GM18909 (cell line): ENCODE data around the gene PTPN4.
A peak's percentile ranks its signal among the peaks of the same experiment; 100 is the strongest.
"Not testable (repeated sequence)": the region's sequence is repeated elsewhere in the genome, so short reads cannot be mapped to it uniquely, and the experiment has no call there.

Experiments
- ATAC-seq: cut with Tn5 transposase; IDR thresholded peaks from one replicate; pipeline ENCODE4 v1.9.1; 2021; ENCODE audit warnings: mild to moderate bottlenecking; ENCODE audit not compliant: unreplicated experiment, poor library complexity

Gene PTPN4

DNA sequence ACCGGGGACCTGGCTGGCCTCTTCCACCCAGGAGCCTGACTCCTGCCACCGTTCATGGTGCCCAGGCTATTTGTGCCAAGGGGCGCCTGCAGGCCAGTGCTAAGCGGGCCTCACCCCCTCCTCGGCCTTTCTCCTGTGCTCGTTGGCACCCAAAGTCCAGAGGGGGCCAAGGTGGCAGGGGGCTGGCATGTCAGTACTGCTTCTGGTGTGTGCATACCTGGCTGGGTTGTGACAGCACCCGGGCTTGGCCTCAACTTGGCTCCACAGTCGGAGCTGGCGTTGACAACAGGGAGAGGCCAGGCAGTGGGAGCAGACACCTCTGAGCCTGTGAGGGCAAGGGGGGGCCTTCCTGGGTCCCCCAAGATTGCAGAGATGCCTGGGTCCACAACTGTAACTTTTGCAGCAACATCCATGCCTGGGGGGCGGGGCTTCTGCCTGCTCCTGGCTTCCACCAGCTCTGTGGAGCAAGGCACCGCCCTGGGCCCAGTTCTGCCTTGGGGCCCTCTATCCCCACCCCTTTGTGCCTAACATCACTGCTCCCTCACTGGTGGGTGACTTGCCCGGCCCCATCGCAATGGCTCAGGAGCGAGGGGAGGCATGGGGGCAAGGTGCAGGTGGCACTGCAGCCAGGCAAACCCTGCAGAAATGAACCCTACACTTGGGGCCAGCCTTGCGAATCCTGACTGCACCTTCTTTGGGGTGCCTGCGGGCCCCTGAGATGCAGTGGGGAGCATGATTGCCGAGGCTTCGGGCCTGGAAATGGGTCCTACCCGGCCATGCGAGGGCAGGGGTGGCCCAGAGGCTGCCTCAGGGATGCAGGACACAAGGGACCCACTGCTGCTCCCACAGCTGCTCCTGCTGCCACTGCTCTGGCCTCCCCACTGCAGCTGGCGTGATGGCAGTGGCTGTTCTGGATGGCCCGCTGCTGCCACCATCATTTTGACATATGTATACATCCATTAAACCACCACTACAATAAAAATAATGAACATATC is 35.9 kb downstream of the PTPN4 start:
- no peak for ATAC-seq

- no peak for ATAC-seq
Observed at GRCh38 chr2:119800376-119800902, 40.7 kb downstream of the PTPN4 start.

- ATAC-seq = no peak
Observed at GRCh38 chr2:119801040-119801439, 41.3 kb downstream of the PTPN4 start.

GRCh38 chr2:119801989-119802388 is 42.3 kb downstream of the PTPN4 start:
- not testable (repeated sequence) for ATAC-seq

DNA sequence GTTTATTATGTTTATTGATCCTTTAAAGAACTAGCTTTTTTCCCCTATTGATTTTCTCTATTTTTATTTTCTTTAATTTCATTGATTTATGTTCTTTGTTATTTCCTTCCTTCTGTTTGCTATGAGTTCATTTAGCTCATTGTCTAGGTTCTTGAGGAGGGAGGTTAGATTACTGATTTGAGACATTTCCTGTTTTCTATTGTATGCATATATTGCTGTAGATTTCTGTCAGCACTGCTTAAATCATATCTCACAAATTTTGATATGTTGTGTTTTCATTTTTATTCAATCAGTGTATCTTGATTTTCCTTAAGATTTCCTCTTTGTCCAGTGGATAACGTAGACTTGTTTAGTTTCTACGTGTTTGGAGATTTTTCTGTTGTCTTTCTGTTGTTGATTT is 43.4 kb downstream of the PTPN4 start:
- ATAC-seq = no peak

DNA sequence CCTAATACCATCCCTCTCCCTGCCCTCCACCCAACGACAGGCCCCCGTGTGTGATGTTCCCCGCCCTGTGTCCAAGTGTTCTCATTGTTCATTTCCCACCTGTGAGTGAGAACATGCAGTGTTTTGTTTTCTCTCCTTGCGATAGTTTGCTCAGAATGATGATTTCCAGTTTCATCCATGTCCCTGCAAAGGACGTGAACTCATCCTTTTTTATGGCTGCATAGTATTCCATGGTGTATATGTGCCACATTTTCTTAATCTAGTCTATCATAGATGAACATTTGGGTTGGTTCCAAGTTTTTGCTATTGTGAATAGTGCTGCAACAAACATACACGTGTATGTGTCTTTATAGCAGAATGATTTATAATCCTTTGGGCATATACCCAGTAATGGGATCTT is 44.7 kb downstream of the PTPN4 start:
- ATAC-seq = not testable (repeated sequence)

- no peak for ATAC-seq
Observed at GRCh38 chr2:119808516-119809147, 48.9 kb downstream of the PTPN4 start.

DNA sequence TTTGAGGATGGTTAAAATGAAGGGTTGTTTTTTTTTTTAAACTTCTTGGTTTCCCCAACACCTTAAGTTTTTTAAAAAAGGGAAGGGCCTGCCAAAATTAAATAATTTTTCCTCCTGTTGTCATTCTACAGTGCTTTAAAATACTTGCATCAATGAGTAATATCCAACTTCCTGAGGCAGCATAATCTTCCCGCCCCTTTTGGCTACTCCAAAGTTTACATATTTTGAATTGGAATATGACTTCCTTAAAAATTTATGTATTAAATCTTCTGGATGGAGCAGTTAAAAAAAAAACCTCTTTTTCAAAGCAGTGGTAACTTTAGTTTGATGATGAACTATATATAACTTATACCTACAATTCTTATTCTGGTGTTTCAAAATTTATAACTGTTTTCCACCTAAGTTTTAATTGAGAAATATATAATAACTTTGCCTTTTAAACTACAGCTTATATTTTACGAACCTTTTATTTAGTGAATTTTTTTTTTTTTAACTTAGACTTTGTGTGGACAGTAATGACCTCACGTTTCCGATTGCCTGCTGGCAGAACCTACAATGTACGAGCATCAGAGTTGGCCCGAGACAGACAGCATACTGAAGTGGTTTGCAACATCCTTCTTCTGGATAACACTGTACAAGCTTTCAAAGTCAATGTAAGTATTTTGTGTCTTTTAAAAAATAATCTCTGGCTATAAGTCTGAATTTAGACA is 49.8 kb downstream of the PTPN4 start:
- no peak for ATAC-seq

DNA sequence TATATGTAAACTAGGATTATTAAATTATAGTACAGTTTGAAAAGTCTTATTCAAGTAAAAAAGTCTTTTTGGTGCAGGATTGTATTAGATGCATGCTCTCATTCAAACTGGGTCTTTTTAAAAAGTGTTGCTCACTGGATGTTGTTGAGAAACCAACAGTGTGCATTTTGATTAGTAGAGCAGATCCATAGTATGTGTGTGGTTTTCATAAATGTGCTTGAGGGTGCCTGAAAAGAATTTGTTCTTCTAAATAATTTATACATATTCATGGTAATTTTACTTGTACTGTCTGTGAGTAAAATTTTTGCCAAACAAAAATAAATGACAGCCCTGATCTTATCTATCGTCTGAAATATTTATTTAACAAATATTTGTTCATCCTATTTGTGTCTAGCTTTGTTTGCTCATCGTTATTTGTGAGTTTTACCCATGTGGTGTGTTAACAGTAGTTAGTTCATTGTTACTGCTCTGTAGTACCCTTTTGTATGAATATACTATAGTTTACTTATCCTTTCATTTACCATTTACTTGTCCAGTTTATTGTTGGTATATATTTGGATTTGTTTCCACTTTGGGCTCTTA is 50.4 kb downstream of the PTPN4 start:
- no peak for ATAC-seq

DNA sequence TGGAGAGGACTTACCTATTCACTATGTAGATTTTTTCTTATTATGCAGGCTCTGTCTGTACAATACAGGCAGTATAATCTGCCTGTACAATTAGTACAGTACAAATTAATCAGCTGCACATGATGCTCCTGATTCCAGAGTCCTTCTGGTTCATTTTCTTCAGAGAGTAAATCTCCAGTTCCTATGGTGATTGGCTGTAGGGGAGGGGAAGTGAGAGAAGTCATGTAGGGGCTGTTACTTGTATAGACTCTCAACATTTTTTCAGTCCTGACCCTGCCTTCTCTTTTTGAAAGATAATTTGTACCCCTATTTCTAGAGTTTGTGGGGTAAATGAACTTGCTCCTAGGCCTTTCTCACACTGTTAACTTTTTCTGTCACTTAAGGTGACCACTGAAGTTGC is 54.5 kb downstream of the PTPN4 start:
- ATAC-seq = no peak

DNA sequence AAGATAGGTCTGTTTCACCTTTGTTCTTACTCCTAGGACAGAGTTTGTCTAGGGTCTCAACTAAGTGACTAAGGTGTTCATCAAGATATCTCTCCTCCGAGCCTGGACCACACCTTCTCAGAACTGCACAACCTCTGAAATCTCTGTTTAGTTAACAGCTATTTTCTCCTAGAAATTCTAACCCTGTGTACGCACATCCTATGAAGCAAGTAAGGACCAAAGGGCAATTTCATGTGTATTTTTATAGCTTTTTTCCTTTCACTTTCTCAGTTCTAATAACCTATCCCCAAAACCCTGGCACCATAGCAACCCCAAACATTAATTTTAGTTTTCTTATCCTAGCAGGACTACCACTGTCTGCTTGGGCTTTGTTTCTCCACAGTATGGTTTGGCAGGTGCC is 59.1 kb downstream of the PTPN4 start:
- no peak for ATAC-seq

- no peak for ATAC-seq
Observed at GRCh38 chr2:119819846-119820245, 60.1 kb downstream of the PTPN4 start.

- ATAC-seq = no peak
Observed at GRCh38 chr2:119820275-119820674, 60.6 kb downstream of the PTPN4 start.

DNA sequence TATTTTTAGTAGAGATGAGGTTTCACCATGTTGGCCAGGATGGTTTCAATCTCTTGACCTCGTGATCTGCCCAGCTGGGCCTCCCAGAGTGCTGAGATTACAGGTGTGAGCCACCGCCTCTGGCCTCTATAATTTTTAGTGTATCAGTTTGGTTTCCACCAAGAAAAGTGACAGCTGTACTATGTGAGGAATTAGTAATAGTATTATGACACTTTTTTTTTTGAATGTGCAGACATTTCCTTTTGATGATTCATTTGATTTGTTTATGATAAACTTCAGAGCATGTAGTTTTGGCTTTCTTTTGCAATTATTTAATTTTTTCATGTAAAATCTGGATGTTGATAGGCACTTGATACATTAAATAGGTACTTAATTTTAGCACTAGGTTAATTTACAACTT is 61.5 kb downstream of the PTPN4 start:
- ATAC-seq = no peak

DNA sequence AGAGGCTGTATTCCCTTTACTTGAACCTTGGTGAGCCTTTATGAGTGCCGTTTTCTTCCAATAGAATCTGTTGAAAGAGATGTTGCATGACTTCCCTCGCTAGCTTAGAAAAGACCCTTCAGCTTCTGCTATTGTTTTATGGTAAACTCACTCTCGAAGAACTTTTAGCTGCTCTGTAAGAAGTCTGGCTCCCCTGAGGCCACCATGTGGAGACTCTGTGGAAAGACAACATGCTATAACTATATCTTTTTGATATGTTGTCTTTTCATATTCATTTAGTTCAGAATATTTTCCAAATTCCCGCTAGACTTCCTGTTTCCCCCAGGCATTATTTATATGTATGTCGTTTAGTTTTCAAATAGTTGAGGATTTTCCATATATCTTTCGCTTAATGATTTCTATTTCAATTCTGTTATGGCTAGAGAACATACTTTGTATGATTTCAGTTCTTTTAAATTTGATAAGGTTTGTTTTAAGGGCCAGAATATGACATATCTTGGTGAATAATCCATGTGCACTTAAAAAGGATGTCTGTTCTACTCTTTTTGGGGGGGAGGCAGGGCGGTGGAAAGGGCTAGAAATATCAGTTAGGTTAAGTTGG is 64.1 kb downstream of the PTPN4 start:
- no peak for ATAC-seq

DNA sequence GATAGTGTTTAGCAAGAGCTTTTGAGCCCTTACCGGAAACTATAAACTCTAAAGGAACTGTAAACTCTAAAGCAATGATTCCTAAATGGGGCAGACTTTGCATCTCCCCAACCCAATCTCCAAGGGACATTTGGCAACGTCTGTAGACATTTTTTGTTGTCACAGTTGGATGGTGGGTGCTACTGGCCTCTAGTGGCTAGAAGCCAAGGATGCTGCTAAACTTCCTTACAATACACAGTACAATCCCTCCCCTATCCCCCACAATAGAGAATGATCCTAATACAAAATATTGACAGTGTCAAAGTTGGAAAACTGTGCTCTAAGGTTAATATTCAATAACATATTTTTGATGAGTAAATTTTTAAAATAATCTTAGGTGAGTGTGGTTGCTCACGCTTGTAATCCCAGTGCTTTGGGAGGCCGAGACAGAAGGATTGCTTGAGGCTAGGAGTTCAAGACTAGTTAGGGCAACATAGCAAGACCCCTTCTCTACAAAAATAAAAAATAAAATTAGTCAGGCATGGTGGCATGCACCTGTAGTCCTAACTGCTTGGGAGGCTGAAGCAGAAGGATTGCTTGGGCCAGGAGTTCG is 66.7 kb downstream of the PTPN4 start:
- peak; percentile 74 for ATAC-seq

GRCh38 chr2:119827866-119828507 is 68.3 kb downstream of the PTPN4 start:
- no peak for ATAC-seq

DNA sequence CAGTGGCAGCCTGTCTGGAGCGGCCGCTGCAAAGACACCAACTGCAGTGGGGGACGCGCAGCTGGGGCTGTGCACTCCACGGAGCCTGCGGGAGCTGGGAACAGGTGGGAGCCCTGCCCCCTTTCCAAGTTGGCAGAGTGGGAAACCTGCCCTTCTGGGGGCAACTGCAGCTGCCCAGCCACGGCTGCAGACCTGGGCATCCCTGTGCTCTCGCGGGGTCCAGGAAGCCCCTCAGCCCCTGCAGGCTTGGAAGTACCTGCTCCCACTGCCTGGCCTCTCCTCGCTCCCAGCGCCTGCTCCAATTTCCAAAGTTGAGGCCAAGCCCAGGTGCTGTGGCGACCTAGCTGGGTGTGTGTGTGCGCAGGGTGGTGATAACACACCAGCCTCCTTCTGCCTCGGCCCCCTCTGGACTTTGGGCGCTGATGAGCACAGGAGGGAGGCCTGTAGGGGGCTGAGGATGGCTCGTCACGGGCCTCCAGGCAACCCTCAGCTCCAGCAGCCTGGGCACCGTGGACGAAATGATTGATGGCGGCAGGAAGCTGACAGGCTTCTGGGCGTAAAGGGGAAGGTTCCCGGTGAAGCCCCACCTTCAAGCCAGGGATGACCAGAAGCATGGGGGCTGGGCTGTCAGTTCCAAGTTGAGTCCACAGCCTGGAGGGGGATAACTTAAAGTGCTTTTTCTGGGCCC is 76.9 kb downstream of the PTPN4 start:
- no peak for ATAC-seq

DNA sequence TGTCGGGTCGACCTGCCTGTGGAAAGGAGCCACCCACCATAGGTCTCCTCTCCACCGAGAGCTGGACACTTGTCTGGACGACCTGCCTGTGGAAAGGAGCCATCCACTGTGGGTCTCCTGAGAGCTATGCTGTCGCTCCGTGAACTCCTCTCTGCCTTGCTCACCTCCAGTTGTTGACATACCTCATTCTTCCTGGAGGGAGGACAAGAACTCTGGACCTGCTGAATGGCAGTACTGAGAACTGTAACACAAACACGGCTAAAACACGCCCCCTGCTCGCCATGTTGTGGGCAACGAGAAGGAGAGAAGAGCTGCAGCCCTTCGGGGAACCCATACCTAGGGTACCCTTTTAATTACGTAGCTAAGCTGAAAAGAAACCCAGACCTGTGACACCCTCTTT is 77.6 kb downstream of the PTPN4 start:
- no peak for ATAC-seq
